COLO668 (cell line): ENCODE data around the gene ADAT3.
"Not testable (repeated sequence)": the region's sequence is repeated elsewhere in the genome, so short reads cannot be mapped to it uniquely, and the experiment has no call there.

Experiments
- DNase-seq: peaks from one replicate; lab custom pipeline; 2025; ENCODE audit not compliant: unreplicated experiment; lab: John Stamatoyannopoulos, UW

ADAT3 gene

DNA sequence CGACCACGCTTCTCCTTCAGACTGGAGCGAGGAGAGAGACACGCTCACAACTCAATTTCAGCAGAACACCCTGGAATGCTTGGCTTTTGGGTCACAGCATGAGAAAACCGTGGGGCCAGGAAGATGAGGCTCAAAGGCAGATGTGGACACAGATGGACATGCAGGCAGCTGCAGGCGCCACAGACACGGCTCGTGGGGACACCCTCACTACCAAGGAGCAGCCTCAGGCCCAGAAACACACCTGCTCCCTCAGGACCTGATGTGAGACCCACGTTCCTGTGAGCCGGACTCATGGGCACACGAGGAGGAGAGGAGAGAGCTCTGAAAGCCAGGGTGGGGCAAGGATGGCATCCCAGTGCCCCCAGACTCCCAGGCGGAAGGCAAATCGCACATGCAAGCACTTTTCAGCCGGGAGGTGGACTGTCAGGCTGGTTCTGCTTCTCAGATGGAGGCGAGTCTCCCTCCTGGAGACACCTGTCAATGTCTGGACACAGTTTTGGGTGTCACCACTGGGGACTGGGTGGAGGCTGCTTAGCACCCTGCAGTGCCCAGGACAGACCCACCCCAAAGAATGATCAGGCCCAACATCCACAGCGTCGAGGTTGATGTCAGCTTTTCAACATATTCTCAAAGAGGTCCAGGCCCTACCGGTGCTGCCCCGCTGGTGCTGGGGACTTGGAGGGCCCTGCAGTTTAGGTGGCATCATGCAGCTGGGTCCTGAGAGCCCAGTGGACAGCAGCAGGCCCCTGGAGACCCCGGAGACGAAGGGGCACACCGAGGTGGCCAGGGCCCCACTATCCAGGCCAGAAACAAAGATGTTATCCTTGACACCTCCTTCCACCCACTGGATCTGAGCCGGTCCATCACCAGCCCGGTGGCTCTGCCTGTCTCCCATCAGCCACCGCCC, 22.2 kb upstream of the ADAT3 start:
- no peak for DNase-seq

DNA sequence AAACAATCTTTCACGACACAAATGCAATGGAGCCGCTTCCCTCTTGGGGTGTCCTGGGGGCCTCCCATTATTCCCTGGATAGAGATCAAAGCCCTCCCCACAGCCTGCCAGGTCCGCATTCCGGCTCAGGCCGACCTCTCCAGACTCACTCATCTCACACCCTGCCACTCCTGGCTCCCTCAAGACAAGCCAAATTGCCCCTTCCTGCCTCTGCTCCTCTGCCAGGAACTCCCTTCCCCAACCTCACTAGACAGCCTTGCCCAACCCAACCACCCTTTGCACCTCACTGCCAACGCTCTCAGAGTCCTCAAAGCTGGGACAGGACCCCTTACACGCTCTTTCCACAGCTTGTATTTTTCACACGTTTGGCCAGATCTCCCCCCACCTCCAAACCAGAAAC, 21.4 kb upstream of the ADAT3 start:
- no peak for DNase-seq

DNA sequence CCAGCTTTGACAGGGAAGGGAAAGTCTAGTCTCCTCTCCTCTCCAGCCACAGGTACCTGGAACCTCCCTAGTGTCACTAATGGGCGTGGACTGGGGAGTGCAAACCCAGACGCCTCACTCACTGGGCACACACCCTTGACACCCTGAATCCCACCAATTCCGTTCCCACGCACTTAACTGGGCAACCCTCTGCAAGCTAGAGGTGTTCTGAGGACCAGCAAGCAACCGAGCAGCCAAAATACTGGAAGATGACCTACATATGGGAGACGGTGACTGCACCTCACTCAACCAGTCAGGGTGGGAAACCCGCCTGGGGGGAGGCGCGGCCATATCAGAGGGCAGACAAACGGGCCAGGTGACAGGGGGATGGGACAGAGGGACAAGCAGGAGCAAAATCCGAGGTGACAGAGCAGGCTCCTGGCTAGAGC, 20.9 kb upstream of the ADAT3 start:
- peak; percentile 43 for DNase-seq

DNA sequence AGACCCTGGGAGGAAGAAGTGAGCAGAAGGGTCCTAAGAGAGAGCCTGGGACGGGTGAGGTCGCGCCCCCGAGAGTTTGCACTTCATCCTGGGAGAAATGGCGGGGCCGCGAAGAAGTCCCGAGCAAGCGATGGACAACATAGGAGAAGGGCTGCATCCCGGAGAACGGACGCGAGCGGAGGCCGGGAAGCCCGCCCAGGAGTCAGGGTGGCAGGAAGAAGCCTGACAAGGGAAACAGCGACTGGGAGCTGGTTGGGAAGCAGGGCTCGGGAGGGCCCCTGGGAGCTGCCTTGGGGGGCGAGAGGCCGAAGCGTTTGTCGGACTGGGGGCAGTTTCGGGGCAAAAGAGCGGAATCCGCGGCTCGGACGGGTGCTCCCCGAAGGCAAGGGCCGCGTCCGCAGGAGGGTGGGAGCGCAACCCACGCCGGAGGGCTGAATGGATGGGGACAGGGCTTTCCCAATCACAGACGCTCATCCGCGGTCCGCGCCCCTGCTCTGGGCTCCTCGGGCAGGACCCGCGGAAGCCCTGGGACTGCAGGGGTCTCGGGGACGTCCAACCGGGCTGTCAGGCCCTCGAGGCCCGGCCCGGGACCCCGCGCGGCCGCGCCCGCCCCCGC, 20.4 kb upstream of the ADAT3 start:
- peak; percentile 22 for DNase-seq

DNA sequence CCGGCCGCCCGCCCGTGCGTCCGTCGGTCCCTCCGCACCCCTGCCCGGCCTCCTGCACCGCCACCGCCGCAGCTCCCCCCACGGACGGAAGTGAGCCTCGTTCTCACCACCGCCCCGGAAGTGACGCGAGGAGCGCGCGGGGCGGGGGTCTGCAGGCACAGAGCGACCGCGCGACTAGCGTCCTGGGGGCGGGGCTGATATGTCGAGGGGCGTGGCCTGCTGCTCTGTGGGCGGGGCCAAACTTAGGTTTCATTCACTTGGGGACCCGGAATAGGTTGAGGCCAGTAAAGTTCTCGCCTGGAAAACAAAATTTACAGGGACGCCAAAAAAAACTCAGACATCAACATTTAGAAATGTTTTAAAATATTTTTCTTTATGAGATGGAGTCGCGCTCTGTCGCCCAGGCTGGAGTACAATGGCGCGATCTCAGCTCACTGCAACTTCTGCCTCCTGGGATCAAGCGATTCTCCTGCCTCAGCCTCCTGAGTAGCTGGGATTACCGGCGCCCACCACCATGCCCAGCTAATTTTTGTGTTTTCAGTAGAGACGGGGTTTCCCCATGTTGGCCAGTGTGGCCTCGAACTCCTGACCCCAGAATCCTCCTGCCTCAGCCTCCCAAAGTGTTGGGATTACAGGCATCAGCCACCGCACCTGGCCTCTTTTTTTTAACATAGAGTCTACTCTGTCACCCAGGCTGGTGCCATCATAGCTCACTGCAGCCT, 19.6 kb upstream of the ADAT3 start, which contains the start of gene ABHD17A:
Gene ABHD17A (minus strand): TSS at position 99 of the 722 bp plus-strand sequence. CDS start 3,930 bp downstream, outside the sequence.
- DNase-seq = peak; percentile 96

DNA sequence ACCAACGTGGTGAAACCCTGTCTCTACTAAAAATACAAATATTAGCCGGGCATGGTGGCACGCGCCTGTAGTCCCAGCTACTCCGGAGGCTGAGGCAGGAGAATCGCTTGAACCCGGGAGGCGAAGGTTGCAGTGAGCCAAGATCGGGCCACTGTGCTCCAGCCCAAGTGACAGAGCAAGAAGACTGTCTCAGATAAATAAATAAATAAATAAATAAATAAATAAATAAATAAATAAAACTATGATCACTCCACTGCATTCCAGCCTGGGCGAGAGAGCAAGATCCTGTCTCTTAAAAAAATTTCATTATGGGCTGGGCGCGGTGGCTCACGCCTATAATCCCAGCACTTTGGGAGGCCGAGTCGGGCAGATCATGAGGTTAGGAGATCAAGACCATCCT, 18.8 kb upstream of the ADAT3 start:
- DNase-seq = not testable (repeated sequence)

DNA sequence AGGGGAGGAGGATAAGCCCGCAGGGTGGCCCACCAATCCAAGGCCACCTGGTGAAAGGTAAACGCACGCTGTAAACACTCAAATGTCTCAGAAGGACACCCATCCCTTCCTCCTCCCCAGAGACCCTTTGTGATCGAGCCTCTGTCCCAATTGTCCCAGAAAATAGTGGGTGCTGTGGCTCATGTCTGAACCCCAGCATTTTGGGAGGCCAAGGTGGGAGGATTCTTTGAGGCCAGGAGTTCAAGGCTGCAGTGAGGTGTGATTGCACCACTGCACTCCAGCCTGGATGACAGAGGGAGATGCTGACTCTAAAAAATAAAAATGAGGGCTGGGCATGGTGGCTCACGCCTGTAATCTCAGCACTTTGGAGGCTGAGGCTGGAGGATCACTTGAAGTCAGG, 16.8 kb upstream of the ADAT3 start:
- DNase-seq = no peak

DNA sequence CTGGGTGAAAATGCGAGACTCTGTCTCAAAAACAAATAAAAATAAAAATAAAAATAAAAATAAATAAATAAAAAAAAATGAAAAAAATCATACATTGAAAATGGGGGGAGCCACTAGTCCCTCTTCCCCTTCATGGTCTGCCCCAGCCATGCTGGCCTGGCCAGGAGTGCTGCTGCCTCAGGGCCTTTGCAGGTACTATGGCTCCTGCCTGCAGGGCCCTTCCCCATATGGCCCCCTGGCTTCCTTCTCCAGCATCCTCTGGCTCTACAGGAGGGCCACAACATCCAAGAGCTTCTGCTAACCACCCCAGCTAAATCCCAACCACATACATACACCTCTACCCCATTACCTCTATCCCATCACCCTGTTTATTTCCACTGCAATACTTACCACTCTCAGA, 15.3 kb upstream of the ADAT3 start:
- DNase-seq = no peak

DNA sequence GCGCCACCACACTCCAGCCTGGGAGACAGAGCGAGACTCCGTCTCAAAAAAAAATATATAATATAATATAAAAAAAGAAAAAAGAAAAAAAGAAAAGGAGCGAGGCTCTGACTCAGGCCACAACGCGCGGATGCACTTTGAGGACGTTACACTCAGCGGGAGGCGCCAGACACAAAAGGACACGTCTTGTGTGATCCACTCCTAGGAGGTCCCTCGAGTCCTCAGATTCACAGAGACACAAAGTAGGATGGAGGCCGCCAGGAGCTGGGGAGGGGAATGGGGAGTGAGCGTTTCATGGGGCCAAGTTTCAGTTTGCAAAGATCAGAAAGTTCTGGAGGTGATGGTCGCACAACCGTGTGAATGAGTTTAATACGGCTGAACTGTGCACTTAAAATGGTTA, 11.4 kb upstream of the ADAT3 start:
- no peak for DNase-seq

DNA sequence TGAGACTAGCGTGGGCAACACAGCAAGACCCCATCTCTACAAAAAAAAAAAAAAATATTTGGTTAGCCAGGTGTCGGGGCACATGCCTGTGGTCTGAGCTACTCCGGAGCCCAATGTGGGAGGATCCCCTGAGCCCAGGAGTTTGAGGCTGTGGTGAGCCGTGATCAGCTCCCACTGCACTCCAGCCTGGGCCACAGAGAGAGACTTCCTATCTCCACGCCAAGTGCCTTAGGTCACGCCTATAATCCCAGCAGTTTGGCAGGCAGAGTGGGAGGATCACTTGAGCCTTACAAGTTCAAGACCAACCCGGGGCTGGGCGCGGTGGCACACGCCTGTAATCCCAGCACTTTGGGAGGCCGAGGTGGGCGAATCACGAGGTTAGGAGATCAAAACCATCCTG, 8.7 kb upstream of the ADAT3 start:
- no peak for DNase-seq

DNA sequence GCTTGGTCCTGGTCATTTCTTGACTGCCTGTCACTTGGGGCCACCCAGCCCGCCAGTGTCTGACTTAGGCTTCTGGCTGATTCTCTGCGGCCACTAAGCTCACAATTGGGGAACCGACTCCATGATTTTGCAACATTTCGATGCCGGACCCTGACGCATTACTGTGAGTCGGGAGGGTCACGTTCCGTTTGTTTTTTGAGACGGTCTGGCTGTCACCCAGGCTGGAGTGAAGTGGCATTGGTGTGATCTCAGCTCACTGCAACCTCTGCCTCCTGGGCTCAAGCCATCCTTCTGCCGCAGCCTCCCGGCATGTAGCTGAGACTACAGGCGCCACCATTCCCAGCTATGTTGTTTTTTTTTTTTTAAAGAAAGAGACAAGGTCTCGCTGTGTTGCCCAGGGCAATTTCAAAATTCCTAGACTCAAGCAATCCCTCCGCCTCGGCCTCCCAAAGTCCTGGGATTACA, 3.2 kb upstream of the ADAT3 start:
- DNase-seq = no peak

DNA sequence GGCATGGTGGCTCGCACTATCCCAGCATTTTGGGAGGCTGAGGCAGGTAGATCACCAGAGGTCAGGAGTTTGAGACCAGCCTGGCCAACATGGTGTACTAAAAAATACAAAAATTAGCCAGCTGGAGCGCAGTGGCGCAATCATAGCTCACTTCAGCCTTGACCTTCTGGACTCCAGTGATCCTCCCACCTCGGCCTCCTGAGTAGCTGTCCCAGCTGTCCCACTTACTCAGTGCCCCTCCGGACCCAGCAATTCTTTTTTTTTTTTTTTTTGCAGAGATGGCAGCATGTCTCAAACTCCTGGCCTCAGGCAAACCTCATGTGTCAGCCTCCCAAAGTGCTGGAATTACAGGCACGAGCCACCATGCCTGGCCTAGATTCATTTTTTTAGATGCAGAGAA, 2.3 kb upstream of the ADAT3 start:
- DNase-seq = no peak

DNA sequence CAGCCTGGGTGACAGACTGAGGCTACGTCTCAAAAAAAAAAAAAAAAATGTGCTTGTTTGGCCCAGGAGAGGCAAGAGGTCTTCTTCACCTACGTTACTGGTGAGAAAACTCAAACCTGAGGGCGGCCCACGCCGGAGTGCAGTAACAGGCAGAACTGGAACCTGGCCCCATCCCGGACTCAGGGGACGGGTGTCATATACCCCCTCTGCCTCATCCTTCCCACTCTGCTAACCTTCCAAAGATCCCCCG, 414 bp upstream of the ADAT3 start:
- DNase-seq = no peak

DNA sequence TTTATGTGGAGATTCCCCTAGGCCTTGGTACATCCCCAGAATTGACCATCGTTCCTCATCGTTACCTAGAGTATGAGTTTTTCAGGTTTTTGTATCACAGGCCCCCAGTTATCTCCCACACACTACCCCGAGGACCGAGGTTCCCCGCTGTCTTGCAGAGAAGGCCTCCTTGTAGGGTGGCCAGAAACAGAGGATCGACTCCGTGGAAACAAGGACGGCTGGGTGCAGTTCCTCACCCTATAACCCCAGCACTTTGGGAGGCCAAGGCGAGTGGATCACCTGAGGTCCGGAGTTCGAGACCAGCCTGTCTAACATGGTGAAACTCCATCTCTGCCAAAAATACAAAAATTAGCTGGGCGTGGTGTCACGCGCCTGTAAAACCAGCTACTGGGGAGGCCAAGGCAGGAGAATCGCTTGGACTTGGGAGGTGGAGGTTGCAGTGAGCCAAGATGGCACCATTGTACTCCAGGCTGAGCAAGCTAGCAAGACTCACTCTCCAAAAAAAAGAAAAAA, 720 bp downstream of the ADAT3 start:
- no peak for DNase-seq

DNA sequence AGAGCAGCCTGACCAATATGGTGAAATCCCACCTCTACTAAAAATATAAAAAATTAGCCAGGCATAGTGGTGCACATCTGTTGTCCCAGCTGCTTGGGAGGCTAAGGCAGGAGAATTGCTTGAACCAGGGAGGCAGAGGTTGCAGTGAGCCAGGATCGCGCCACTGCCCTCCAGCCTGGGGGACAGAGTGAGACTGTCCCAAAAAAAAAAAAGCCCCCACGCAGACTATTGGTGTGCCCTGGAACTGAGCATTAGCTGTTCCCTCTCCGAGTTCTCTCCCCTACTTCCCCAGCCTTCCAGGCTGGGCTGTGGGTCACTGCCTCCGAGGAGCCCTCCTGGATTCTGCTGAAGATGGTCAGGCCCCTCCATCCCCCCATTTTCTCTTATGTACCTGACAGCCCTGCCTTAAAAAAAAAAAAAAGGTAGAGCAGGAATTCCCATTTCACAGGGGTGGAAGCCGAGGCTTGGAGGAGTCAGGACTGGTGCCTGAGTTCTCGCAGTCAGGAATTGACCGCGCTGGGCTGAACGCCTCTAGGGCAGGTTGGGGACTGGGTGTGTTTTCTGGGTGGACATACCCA, 1.9 kb downstream of the ADAT3 start:
- DNase-seq = no peak

DNA sequence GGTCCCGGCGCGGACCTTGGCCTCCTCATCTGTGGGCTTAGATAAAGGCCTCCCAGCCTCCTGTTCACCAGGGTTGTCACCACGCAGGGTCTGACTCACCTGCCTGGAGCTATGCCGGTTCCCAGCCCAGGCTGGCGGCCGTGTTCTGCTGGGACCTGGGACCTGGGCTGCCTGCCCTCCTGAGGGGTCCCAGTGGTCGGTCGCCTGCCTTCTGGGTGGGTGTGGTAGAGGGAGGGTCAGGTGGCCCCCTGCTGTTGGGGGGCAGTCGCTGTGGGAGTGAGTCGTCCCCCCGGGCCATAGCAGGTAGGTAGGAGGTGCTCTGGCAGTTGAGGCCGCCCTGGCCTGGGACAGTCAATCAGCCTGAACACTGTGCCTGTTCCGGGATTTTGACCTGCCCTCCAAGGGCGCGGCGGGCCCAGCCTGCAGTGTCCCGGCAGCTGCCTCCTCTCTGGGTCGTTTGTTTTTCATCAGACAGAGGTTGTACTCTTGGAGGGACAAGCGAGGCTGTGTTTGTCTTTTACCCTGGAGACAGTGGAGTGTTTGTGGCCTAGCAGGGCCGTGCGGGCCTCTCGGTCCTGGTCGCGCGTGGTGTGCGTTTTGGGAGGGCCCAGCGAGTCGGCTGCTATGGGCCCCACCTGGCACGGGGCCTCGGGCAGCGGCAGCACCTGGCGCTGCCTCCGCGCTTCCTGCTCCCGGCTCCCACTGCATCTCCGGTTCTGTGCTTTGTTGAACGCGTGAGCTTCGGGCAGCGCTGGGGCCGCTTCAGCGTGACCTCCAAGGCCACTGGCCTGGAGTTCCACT, 2.6 kb downstream of the ADAT3 start:
- peak; percentile 76 for DNase-seq

DNA sequence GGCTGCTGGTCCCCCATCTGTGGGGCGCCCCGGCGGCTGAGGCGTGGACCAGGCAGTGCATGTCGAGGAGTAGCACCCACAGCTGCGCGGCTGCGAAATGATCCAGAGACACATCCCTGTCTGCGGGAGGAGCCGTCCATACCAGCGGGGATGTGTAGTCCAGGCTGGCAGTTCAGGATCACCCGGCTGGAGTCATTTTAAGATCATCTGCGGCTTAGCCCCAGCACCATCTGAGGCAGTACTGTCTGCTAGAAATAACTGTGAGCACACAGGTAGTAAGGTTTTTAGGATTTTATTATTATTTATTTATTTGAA, 3.1 kb downstream of the ADAT3 start:
- DNase-seq = no peak

DNA sequence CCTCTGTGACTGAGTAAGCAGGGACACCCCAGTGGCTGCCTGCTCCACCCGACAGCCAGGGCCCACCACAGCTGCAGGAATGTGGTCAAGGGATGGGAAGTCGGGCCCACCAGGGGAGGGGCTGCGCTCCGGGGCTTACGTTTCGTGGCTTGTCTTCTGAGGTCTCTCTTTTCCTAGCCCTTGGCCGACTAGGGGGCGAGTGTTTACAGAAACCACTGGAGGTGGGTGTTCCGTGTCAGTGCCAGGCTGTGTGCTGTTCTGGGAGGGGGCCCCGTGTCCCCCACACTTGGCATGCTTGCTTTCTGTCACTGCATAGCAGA, 4.5 kb downstream of the ADAT3 start:
- no peak for DNase-seq

DNA sequence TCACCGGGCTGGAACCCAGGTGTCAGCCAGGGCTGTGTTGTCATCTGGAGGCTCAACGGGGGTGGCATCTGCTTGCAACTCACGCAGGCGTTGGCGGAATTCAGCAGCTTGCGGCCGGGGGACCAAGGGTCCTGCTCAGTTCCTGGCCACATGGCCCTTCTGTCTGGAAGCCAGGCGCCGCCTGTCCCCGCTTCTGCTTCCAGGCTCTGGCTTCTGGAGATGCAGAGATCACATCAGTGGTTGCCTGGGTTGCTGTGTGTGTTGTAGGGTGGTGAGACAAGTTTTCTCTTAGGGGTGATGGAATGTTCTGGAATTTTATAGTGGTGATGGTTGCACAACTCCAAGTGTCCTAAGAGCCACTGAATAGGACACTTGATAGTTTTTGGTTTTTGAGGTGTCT, 5.0 kb downstream of the ADAT3 start:
- peak; percentile 20 for DNase-seq

DNA sequence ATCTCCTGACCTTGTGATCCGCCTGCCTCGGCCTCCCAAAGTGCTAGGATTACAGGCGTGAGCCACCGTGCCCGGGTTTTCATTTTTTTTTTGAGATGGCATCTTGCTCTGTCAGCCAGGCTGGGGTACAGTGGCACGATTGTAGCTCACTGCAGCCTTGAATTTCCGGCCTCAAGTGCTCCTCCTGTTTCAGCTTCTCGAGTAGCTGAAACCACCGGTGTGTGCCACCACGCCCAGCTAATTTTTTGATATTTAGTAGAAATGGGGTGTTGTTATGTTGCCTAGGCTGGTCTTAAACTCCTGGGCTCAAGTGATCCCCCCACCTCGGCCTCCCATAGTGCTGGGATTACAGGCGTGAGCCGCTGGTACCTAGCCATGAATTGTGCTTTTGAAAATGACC, 5.9 kb downstream of the ADAT3 start:
- no peak for DNase-seq

DNA sequence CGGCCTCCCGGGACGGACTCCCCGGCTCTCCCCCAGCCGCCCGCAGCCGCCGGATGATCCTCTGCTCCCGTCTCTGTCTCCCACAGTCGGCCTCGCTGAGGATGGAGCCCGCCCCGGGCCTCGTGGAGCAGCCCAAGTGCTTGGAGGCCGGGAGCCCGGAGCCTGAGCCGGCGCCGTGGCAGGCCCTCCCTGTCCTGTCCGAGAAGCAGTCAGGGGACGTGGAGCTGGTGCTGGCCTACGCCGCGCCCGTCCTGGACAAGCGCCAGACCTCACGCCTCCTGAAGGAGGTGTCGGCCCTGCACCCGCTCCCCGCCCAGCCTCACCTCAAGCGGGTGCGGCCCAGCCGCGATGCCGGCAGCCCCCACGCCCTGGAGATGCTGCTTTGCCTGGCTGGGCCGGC, 6.8 kb downstream of the ADAT3 start:
- no peak for DNase-seq
